ENCODE results near the gene CYP2J2.
"Not testable (repeated sequence)": the region's sequence is repeated elsewhere in the genome, so short reads cannot be mapped to it uniquely, and the experiment has no call there.

CYP2J2 gene, protein sequence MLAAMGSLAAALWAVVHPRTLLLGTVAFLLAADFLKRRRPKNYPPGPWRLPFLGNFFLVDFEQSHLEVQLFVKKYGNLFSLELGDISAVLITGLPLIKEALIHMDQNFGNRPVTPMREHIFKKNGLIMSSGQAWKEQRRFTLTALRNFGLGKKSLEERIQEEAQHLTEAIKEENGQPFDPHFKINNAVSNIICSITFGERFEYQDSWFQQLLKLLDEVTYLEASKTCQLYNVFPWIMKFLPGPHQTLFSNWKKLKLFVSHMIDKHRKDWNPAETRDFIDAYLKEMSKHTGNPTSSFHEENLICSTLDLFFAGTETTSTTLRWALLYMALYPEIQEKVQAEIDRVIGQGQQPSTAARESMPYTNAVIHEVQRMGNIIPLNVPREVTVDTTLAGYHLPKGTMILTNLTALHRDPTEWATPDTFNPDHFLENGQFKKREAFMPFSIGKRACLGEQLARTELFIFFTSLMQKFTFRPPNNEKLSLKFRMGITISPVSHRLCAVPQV

DNA sequence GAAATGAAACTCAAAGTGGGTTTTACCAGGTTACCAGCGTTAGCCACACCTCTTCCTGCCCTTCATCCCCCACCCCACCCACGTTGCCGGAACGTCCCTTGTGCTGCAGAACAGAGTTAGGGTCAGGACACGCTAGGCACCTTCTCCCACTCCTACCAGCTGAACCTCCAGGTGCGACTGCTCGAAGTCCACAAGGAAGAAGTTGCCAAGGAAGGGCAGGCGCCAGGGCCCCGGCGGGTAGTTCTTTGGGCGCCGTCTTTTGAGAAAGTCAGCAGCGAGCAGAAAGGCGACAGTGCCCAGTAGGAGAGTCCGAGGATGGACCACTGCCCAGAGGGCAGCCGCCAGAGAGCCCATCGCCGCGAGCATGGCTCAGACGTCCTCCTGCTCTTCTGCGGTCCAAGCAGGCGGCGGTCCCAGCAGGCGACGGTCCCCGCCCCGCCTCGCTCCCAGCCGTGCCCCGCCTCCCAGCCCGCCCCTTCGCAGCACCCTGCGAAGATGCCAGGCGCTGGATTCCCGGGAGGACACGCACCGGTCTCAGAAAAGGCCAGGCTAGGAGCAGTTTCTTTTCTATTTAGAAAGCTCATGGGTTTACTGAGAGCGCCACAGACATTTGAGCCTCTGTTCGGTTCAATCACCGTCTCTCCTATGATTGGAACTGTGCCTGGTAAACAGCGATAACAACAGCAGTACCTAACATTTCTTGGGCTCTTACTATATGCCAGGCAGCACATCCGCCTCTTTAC, at the start of gene CYP2J2:
Gene CYP2J2 (minus strand): TSS at position 393 of the 743 bp plus-strand sequence. CDS start 27 bp downstream, at position 366.
- peak; percentile 44 to 50 for DNase-seq

DNA sequence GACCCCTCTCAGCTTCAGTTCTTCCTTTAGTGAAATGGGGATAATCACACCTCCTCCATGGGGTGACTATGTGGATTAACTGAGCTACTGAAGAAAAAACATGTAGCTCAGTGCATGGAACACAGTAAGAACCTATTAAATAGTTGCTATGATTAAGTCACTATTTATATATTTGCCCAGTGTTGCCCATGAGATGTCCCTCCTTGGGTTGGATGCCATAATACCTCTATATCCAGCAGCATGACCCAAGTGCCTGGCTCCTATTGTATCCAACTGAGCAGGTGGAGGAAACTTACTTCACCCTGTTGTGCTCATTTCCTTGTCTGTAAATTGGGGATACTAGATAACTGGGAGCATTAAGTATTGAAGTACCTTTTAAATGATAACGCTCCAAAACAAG, 47.1 kb upstream of the CYP2J2 start:
- no peak for DNase-seq

DNA sequence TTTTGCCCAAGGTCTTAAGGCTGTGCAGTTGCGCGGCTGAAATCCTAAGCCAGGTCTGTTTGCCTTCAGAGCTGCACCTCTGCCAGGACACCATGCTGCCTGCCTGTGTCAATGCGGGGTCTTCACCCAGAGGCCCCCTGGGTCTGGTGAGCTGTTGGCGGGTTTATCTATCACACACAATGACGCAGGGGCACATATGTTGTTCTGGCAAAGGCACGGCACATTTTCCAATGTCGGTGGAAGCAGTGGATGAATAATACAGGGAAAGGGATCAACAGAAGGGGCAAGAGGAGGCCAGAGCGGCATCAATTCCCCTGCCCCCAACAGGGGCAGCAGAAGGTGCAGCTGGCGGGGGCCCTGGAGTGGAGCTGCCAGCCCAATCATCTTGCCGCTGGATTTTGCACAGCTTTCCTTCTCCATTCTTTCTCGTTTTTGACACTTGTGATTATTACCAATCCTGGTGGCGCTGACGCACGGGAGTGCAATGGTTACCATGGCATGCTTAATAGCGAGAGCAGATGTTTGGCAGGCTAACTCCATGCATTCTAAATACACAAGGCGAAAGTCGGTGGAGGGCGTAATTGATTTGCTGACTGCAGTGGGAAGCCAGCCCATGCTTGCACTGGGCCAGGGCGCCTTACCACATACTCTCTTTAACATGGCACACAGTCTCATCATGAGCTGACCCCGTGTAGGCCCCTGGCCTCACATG, 45.8 kb upstream of the CYP2J2 start:
- no peak for DNase-seq

DNA sequence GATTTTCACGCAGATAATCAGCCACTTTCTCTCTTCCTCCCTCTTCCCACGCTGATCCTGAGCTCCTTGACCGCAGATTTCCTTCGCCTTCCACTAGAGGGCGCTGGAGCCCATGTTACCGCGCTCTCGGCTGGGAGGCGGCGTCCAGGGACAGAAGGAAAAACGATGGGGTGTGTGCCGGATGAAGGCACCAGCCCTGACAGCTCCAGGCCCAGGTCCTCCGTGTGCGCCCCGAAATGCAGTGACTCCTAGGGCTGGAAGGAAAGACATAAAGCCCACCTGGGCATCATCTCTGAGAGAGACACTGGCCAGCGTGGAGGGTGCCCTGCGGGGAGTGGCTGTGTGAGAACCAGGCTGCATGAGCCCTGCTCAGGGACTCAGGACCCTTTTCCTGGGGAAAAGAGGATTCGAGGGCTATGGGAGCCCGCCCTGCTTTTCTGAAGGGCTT, 44.9 kb upstream of the CYP2J2 start:
- DNase-seq: peak; percentile 12 to 43

DNA sequence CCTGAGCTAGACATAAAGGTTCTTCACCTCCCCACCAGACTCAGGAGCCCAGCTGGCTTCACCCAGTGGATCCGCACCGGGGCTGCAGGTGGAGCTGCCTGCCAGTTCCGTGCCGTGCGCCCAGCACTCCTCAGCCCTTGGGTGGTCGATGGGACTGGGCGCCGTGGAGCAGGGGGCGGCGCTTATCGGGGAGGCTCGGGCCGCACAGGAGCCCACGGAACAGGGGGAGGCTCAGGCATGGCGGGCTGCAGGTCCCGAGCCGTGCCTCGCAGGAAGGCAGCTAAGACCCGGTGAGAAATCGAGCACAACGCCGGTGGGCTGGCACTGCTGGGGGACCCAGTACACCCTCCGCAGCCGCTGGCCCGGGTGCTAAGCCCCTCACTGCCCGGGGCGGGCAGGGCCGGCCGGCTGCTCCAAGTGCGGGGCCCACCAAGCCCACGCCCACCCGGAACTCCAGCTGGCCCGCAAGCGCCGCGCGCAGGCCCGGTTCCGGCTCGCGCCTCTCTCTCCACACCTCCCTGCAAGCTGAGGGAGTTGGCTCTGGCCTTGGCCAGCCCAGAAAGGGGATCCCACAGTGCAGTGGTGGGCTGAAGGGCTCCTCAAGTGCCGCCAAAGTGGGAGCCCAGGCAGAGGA, 43.1 kb upstream of the CYP2J2 start:
- not testable (repeated sequence) for DNase-seq

DNA sequence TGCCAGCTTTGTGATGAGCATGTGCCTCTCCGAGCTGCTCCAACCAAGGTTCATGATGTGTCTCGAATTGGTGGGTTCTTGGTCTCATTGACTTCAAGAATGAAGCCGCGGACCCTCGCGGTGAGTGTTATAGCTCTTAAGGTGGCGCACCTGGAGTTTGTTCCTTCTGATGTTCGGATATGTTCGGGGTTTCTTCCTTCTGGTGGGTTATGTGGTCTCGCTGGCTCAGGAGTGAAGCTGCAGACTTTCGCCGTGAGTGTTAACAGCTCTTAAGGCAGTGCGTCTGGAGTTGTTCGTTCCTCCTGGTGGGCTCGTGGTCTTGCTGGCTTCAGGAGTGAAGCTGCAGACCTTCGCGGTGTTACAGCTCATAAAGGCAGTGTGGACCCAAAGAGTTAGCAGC, 42.2 kb upstream of the CYP2J2 start:
- not testable (repeated sequence) for DNase-seq

DNA sequence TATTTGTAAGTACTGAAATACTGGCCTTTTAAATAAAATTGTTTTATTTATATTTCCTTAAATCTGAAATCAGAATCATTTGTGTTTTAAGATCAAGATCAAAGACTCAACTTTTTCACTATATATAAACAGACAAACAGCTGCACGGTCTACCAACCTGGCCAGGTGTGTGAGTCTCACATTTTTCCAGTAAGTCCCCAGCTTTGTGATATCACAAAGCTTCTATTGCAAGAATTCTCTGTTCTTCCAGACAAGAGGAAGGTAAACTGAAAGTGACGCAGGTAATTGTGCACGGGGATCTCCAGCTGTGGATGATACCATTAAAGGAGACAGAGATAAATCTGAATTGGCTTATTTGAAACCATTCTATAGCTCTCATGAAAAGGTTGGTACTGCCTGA, 41.2 kb upstream of the CYP2J2 start:
- no peak for DNase-seq

DNA sequence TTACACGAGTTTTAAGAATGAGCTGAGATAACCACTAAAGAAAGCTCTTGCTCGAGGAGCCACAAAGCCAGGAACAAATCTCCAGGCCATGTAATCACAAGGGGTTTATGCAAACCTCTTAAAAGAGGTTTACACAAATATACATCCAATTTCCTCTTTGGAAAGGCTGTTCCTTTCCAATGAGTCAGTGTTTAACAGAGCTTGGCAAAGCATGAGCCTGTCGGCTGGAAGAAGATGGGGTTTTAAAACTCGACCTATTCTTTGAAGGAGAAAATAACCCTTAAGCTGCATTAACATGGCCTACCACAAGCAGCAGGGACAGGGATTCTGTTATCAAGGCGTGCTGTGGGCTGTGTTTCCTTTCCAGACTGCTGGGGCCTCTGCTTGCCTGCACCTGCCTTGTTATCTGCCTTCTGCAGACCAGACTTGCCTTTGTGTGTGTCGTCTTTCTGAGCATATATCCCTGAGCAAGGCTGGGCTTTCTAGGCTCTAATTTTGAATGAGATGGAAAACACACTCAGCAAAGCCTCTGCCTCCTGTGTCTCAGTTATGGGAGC, 40.6 kb upstream of the CYP2J2 start:
- DNase-seq: no peak

DNA sequence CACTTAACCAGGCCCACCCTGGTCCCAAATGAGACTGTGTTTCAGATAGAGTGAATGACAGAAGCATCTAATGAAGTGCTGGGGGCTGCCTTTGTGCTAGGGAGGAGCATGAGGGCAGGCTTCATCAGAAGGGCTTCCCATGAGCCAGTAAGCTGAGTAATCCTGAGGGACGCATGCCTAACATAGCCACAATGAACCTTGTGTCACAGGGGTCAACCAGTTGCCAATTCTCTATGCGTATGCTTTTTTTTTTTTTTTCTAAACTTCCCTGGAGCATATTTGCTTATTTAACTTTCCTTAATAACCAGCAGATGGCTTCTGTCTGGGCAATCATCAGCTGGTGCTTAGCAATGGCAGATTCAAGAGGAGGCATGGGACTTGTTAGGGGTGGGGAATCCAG, 25.5 kb upstream of the CYP2J2 start:
- no peak for DNase-seq

DNA sequence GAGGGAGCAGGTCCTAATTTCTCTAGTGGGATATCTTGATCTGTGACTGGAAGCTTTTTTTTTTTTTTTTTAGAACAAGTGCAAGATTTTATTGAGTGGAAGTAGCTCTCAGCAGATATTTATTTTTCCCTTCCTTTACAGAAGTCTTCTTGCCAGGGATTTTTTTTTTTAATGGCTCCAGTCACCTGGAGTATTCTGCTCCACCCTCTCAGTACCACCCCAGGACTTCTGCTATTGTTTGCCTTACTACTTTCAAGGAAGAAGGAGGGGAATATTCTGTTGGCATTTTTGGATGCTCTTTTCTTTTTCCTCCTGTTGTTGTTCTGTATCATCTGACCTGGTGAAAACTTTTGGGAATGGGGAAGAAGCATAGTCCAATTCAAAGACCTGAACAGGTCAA, 23.1 kb upstream of the CYP2J2 start:
- no peak for DNase-seq

DNA sequence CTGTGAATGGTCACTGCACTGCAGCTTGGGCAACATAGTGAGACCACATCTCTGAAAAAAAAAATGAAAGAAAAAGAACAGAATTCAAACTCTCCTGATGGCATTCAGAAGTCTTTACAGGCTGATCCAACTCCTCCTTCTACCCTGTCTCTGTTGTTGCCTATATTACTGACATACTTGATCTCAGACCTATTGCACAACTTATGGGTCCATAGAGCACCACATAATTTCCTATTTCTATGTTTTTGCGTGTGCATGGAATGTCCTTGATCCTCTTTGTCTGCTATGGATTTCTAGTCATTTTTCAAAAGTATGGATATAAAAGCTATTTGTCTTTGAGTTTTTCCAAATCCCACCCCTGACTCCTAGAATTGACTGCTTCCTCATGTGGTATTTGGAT, 22.4 kb upstream of the CYP2J2 start:
- DNase-seq: no peak

DNA sequence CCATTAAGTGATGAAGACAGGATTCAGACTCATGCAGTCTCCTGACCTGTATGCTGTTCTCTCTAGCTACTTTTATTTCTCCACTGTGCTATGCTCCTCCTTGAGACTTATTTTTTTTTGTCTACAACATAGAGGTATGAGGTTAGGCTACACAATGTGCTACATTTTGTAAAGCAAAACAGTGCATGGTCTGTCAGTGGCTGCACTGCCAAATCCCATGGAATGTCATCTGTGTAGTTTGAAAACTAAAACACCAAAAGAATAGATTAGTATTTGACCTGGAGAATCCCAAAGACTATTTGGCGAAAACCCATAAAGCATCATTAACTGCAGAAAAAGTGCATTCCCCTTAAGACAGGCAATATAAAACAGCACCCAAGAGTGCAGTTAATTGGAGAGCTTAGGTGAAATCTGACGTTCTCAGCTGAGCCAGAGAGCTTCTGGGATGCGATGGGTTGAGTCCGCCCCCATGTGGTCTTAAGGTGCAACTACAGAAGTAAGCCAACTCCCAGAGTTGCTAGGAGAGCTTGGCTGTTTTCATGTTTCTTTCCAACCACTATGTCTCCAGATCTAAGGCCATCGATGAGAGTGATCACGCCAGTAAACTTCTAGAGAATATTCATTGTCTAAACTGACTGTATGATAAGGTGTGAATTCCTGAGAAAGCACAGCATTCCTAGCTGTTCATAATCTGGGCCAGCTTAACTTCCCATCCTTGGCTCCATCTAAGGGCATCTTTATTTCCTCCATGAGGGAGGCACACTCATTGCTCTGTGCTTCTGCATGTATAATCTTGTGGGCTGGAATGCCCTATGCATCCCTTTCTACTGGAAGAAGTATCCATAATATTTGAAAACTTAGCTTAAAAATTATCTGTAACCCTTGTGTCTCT, 20.7 kb upstream of the CYP2J2 start:
- DNase-seq: peak; percentile 24 to 31

DNA sequence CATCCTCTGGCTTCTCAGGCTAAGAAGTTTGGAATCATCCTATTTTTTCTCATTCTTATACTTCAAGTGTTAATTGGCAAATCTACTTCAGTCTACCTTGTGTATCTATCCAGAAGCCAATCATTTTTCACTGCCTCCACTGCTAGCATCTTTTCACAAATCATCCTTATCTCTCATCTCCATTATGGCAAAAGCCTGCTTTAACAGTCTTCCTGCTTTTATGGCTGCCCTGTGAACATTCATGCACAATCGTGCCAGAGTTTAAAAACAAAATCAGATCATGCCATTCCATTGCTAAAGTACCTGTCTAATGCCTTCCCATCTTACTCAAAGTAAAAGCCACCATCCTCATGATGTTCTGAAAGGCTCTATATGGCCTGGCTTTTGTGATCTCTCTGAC, 19.2 kb upstream of the CYP2J2 start:
- no peak for DNase-seq

DNA sequence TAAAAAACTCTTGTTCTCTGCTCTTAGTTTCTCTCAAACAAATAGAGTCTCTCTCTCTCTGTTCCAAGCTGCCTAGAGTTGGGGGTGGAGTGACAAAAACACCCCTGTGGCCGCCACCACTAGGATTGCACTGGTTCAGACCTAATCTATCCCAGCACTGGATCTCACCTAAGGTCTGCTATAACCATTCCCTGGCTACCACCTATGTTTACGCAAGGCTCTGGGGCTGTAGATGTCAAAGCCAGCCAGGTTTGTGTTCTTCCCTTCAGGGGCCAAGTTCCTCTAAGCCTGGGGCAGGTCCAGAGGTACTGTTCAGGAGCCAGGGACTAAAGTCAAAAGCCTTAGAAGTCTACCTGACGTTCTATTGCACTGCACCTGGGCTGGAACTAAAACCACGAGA, 12.8 kb upstream of the CYP2J2 start:
- DNase-seq: no peak

DNA sequence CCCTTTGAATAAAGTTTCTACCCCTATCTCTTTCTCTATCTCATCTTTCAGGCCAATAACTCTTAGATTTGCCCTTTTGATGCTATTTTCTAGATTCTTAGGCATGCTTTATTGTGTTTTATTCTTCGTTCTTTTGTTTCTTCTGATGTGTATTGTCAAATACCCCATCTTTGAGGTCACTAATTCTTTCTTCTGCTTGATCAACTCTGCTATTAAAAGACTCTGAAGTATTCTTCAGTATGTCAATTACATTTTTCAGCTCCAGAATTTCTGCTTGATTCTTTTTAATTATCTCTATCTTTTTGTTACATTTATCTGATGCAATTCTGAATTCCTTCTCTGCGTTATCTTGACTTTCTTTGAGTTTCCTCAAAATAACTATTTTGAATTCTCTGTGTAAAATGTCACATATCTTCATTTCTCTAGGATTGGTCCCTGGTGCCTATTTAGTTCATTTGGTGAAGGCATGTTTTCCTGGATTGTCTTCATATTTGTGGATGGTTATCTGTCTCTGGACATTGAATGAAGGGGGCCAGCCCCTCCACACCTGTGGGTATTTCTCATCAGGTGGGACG, 11.2 kb upstream of the CYP2J2 start:
- DNase-seq: no peak

DNA sequence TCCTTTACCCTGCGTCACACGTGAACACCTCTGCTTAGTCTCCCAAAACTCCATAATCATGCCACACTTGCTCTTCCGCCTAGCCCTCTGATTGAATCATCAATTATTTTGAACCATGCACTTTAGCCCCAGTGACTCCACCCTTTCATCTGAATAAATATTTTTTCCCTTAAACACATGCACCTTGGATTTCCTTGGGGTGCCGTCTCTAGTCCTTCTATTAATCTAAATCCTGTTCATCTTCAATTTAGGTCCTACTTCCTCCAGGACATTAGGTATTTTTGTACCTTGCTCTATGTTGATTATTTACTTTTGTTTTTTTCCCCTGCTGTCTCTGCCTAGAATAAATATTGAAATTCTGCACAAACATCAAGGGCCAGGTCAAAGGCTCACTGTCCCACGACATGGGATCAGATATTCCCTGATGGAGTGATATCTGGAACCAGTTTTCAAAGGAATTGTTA, 9.8 kb upstream of the CYP2J2 start:
- no peak for DNase-seq

DNA sequence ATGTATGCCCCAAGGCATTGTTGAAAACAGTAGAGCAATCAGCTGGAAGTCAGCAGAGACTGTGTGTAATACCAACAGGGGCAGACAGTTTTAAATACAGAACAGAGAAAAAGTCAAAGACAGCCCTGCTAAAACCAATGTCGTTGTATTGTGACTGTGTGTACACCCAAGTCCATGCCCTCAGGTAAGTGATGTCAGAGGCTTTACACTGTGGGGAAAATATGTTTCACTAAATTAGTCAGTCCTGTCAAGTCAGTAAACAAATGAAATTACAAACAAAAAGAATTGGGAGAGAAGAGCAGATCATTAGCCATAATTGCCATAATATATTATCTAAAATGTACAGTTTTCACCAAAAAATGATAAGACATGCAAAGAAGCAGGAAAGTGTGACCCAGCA, 2.4 kb upstream of the CYP2J2 start:
- no peak for DNase-seq

DNA sequence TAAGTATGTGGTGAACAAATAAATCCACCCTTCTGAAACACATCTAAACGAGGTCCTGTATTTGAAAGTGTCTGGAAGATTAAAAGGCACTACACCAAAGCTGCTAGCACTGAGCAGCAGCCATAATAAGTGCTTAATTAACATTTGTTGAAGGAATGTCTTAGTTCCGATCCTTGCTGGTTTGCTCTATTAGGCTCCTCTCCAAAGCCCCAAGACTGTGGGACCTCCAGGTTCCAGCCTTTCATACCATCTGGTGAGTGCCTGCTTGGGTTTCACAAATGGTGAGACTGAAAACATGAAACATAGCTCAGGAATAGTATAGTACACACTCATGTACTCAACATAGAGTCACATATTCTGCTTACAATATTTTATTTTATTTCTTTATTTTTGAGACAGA, 640 bp upstream of the CYP2J2 start:
- DNase-seq: no peak

DNA sequence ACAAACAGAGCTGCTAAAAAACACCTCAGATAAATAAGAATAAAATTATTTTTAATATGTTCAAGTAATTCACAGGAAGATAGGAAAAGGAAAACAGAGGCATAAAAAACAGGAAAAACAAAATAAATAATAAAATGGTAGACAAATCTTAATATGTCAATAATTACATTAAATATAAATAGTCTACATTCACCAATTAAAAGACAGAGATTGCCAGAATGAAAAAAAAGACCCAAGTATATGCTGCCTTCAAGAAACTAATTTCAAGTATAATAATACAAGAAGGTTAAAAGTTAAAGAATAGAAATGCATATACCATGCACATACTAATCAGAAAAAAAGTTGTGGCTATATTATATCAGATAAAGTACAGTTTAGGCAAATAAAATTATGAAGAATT, 1.9 kb downstream of the CYP2J2 start:
- no peak for DNase-seq

DNA sequence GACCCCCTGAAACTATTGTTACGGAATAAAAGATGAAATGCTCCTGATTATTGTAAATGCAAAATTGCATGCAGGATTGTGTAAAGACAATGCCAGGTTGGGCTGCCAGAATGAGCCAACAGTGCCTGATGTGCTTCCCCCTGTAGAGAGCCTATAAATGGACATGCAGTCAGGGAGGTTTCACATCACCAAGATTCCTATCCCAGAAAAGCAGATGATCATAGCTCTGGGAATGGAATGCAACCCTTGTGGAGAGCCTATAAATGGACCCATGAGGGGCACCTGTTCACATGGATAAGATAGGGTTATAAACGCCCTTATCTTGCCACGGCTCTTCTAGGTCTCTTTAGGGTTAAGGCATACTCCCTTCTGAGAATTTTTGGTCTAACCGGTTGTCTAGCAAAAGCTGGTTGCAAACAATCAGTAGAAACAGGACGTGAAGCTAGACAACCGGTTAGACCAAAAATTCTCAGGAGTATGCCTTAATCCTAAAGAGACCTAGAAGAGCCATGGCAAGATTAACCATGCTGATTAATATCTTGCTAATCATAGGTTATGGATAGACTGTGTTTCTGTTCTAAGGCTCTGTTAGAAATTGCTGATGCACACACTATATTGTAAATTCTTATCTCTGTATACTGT, 5.2 kb downstream of the CYP2J2 start:
- DNase-seq: not testable (repeated sequence)
